Neuron (in vitro differentiated cells): Measurements from ENCODE around the gene ZNF649.
"Not testable (repeated sequence)": the region's sequence is repeated elsewhere in the genome, so short reads cannot be mapped to it uniquely, and the experiment has no call there.

Experiments used
- H2AFZ ChIP-seq: one replicate; pipeline ENCODE4 v1.6.1; 2013; ENCODE audit warnings: low read depth, mild to moderate bottlenecking, inconsistent platforms, low read length, moderate library complexity
- H3K27me3 ChIP-seq: one replicate; pipeline ENCODE4 v1.6.1; 2013; ENCODE audit warnings: low read length; ENCODE audit not compliant: insufficient read depth
- H3K36me3 ChIP-seq: one replicate; pipeline ENCODE4 v1.6.1; 2013; ENCODE audit warnings: low read length; ENCODE audit not compliant: insufficient read depth
- H3K4me1 ChIP-seq: one replicate; pipeline ENCODE4 v1.6.1; 2013; ENCODE audit warnings: low read length; ENCODE audit not compliant: insufficient read depth
- H3K4me3 ChIP-seq: 2 replicates; pipeline ENCODE4 v1.5.1; 2013; ENCODE audit warnings: mild to moderate bottlenecking, low read length, moderate library complexity
- H3K9me3 ChIP-seq: one replicate; pipeline ENCODE4 v1.6.1; 2013; ENCODE audit warnings: low read length

The ZNF649 gene

DNA sequence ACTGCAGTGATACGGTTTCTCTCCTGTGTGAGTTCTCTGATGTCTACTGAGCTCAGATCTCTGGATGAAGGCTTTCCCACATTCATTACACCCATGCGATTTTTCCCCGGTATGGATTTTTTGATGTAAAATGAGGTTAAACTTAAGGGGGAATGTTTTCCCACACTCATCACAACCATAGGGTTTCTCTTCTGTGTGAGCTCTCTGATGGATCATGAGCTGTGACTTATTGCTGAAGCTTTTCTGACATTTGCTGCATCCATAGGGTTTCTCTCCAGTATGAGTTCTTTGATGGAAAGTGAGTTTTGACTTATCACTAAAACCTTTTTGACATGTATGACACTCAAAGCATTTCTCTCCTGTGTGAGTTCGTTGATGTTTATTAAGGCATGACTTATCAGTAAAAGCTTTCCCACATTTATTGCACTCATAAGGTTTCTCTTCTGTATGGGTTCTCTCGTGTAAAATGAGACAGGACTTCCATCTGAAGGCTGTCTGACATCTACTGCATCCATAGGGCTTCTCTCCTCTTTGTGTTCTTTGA, 10.6 kb upstream of the ZNF649 start:
- Histone ChIP-seq H3K27me3 (no peaks in the 10 kb centered on the region), H3K4me1 (no peaks in the 10 kb centered on the region), H2AFZ (no peak overlapping the region), H3K4me3 (no peak overlapping the region), H3K9me3 (peaks cover 22% of the 10 kb centered on the region), H3K36me3 (no peaks in the 10 kb centered on the region)

DNA sequence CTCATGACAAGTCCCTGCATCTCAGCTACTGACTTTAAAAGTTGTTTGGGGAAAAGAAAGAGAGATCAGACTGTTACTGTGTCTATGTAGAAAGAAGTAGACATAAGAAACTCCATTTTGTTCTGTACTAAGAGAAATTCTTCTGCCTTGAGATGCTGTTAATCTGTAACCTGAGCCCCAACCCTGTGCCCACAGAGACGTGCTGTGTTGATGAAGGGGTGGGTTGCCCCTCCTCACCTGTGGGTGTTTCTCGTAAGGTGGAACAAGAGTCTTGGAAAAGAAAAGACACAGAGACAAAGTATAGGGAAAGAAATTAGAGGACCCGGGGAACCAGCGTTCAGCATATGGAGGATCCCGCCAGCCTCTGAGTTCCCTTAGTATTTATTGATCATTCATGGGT, 3.2 kb upstream of the ZNF649 start:
- H3K36me3 ChIP-seq, H3K4me1 ChIP-seq, H3K27me3 ChIP-seq, H3K4me3 ChIP-seq, H2AFZ ChIP-seq: not testable (repeated sequence)
- peaks cover 13% of the 10 kb centered on the region for H3K9me3 ChIP-seq

DNA sequence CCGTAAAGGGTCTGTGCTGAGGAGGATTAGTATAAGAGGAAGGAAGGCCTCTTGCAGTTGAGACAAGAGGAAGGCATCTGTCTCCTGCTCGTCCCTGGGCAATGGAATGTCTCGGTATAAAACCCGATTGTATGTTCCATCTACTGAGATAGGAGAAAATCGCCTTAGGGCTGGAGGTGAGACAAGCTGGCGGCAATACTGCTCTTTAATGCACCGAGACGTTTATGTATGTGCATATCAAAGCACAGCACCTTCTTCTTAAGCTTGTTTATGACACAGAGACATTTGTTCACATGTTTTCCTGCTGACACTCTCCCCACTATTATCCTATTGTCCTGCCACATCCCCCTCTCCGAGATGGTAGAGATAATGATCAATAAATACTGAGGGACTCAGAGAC, 1.3 kb upstream of the ZNF649 start:
- not testable (repeated sequence) for H2AFZ ChIP-seq, H3K4me1 ChIP-seq, H3K27me3 ChIP-seq, H3K4me3 ChIP-seq
- Histone ChIP-seq H3K9me3 (peaks cover 25% of the 10 kb centered on the region), H3K36me3 (peaks cover 13% of the 10 kb centered on the region)

DNA sequence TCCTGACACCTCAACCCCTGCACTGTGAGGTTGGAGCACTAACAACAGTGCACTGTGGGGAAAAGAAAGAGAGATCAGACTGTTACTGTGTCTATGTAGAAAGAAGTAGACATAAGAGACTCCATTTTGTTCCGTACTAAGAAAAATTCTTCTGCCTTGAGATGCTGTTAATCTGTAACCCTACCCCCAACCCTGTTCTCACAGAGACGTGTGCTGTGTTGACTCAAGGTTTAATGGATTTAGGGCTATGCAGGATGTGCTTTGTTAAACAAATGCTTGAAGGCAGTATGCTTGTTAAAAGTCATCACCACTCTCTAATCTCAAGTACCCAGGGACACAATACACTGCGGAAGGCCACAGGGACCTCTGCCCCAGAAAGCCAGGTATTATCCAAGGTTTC, 822 bp upstream of the ZNF649 start:
- H3K9me3 ChIP-seq, result peaks cover 29% of the 10 kb centered on the region
- H3K36me3 ChIP-seq, result peaks cover 17% of the 10 kb centered on the region
- H3K27me3 ChIP-seq, H3K4me3 ChIP-seq, H3K4me1 ChIP-seq: not testable (repeated sequence)
- H2AFZ ChIP-seq, result peak overlapping the region; percentile 64

DNA sequence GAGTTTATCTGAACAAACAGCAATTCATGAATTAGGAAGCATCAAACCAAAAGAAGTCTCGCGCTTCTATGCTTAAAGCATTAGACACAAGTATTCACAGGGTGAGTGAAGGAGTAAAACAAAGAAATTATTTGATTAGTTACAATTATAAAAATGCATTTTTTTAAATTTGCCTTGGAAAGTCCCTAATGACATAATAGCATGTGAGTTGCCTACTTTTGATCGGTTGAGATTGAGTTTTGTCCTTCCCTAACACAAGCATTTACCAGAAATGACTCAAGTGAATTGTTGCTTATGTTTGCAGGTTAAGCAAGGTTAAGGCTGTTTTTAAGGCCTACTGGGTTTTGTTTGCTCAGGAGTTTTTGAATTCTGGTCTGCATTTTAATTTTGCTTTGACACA, 389 bp upstream of the ZNF649 start:
- no peaks in the 10 kb centered on the region for H3K27me3 ChIP-seq
- H3K4me1 ChIP-seq, result peaks cover 9% of the 10 kb centered on the region
- peaks cover 34% of the 10 kb centered on the region for H3K9me3 ChIP-seq
- H3K4me3 ChIP-seq, result peak overlapping the region; percentile 81
- peaks cover 22% of the 10 kb centered on the region for H3K36me3 ChIP-seq
- peak overlapping the region; percentile 64 for H2AFZ ChIP-seq

DNA sequence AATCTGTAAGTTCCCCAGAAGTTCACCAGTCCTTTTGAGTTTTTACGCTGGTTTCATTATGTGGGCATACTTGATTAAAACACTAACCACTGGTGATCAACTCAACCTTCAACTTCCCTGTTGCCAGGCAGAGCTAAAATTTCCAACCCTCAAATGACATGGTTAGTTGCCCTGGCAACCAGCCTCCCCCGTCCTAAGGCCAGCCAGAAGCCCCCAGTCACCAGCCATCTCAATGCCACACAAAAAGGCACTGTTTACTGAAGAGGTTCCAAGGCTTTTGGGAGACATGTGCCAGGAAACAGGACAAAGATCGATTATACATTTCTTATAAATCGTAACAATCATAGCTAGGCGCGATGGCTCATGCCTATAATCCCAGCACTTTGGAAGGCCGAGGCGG, 1.6 kb downstream of the ZNF649 start:
- H2AFZ ChIP-seq, result no peak overlapping the region
- H3K36me3 ChIP-seq, result peaks cover 42% of the 10 kb centered on the region
- peaks cover 9% of the 10 kb centered on the region for H3K4me1 ChIP-seq
- peaks cover 50% of the 10 kb centered on the region for H3K9me3 ChIP-seq
- peak overlapping the region; percentile 81 for H3K4me3 ChIP-seq
- H3K27me3 ChIP-seq, result no peaks in the 10 kb centered on the region

DNA sequence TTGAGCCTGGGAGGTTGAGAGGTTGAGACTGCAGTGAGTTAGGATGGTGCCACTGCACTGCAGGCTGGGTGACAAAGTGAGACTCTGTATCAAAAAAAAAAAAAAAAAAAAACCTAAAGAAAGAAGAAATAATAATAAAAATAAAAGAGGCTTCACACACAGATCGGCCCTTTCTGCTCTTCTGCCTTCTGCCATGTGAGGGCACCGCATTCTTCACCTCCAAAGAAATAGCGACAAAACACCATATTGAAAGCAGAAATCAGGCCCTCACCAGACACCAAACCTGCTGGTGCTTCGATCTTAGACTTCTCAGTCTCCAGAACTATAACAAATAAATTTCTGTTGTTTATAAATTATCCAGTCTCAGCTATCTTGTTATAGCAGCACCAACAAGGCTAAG, 3.0 kb downstream of the ZNF649 start:
- Histone ChIP-seq H3K4me3 (no peak overlapping the region), H3K9me3 (peaks cover 58% of the 10 kb centered on the region), H3K4me1 (peaks cover 9% of the 10 kb centered on the region), H3K36me3 (peaks cover 55% of the 10 kb centered on the region), H2AFZ (no peak overlapping the region), H3K27me3 (no peaks in the 10 kb centered on the region)

DNA sequence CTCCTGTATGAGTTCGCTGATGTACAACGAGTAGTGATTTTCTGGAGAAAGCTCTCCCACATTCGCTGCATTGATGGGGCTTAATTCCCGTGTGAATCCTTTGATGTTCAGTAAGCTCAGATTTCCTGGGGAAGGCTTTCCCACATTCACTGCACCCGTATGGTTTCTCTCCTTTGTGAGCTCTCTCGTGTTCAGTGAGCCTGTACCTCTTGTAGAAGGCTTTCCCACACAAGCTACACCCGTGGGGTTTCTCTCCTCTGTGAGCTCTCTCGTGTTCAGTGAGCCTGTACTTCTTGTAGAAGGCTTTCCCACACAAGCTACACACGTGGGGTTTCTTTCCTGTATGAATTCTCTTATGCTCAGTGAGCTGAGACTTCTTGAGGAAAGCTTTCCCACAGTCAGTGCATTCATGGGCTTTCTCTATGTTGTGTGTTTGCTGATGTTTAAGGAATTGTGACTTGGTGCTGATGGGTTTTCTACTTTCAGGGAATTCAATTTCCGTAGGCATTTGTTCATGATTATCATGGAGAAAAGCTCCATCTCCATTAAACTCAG, 13.5 kb downstream of the ZNF649 start:
- Histone ChIP-seq H3K36me3 (peaks cover 65% of the 10 kb centered on the region), H3K9me3 (peaks cover 52% of the 10 kb centered on the region), H3K4me1 (peaks cover 3% of the 10 kb centered on the region), H2AFZ (no peak overlapping the region), H3K27me3 (no peaks in the 10 kb centered on the region), H3K4me3 (no peak overlapping the region)

DNA sequence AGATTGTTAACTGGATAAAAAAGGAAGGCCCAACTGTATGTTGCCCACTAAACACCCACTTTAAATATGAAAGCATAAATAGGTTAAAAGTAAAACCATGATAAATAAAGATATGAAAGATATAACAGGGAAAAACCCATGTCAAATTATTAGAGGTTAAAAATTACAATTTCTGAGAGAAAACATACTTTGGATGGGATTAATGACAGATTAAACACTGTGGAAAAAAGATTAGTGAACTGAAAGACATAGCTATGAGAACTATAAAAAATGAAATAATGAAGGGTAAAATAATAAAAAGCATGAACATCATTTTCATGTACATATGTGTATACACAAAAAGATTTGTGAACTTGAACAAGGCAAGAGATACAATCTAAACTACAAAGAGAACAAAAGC, 14.9 kb downstream of the ZNF649 start:
- Histone ChIP-seq H2AFZ (no peak overlapping the region), H3K4me3 (no peak overlapping the region), H3K4me1 (peaks cover 3% of the 10 kb centered on the region), H3K27me3 (no peaks in the 10 kb centered on the region), H3K36me3 (peaks cover 53% of the 10 kb centered on the region), H3K9me3 (peaks cover 44% of the 10 kb centered on the region)

DNA sequence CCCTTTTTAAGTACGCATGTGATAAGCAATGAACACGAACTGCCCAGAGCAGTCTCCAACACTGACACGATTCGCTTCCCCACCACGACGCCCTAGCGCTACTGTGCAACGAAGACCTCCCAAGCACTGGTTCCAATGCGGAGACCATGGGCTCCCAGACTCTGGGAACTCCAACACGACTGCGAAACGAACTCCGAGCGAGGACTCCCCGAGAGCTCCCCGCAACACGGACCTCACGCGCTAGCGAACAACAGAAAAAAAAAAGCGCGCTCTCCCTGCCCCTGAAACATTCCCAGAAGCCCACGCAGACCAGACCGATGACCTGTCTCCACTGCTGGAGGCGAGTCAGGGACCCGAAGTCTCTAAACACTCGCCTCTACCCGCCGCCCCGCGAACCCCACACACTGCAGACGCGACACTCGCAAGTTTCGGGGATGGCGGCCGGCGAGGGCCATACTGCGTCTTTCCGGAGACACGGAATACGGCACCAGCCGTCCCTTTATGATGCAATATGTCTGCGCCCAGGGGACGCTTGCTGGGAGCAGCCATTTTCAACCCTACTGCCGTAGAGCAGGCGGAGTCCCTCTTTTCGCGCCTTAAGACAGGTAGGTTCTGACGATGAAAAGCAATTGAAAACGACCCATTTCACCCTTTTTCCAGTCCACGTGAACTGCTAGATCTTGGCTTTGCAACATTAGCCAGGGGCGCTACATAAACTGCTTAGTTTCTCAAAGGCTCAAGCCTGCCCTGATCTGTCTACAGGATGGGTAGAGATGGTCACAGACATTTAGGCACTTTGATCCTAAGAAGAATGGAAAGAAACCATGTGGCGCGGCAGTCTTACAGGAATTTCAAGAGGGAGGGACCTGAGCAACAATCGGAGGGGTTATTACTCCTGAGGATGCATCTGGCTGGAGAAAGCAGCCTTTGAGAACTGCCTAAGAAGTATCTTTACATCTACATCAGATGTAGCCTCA, 17.0 kb downstream of the ZNF649 start, which contains the start of gene ZNF577:
Gene ZNF577 (minus strand): TSS at position 430 of the 977 bp plus-strand sequence. CDS start 7,569 bp downstream, outside the sequence.
- H3K4me1 ChIP-seq, result peaks cover 3% of the 10 kb centered on the region
- H3K9me3 ChIP-seq, result peaks cover 27% of the 10 kb centered on the region
- peaks cover 32% of the 10 kb centered on the region for H3K36me3 ChIP-seq
- peak within 1 kb of the TSS; percentile 54 for H2AFZ ChIP-seq
- peak within 1 kb of the TSS; percentile 73 for H3K4me3 ChIP-seq
- no peaks in the 10 kb centered on the region for H3K27me3 ChIP-seq

DNA sequence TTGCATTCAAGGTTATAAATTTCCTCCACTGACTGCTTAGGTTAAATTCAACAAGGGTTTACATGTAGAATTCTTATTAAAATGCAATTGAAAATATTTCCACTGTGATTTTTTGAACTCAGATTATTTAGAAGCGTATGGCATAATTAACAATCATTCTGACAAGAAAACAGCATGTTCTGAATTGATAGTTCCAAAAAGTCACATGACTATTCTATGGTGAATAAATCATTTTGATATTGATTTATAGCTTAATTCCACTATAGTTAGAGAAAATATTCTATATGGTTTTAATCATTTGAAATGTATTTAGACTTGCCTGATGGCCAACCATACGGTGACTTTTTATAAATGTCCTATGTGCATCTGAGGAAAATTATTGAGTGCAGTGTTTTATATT, 20.1 kb downstream of the ZNF649 start:
- H3K4me3 ChIP-seq, result no peak overlapping the region
- peaks cover 31% of the 10 kb centered on the region for H3K9me3 ChIP-seq
- peaks cover 20% of the 10 kb centered on the region for H3K36me3 ChIP-seq
- no peak overlapping the region for H2AFZ ChIP-seq
- no peaks in the 10 kb centered on the region for H3K27me3 ChIP-seq
- H3K4me1 ChIP-seq, result peaks cover 3% of the 10 kb centered on the region

DNA sequence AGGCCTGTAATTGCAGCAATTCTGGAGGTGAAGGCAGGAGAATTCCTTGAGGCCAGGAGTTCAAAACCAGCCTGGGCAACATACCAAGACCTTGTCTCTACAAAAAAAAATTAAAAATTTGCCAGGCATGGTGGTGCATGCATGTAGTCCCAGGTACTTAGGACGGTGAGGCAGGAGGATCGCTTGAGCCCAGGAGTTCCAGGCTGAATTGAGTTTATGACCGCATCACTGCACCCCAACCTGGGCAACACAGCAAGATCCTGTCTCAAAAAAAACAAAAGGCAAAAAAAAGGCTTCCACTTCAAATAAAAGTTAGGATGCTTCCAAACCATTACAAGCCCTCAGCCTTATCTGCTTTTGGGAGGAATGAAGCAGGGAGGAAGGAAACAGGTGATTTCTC, 22.3 kb downstream of the ZNF649 start:
- H3K4me1 ChIP-seq, result peaks cover 3% of the 10 kb centered on the region
- no peak overlapping the region for H3K4me3 ChIP-seq
- no peaks in the 10 kb centered on the region for H3K27me3 ChIP-seq
- peaks cover 22% of the 10 kb centered on the region for H3K36me3 ChIP-seq
- no peak overlapping the region for H2AFZ ChIP-seq
- peaks cover 34% of the 10 kb centered on the region for H3K9me3 ChIP-seq

DNA sequence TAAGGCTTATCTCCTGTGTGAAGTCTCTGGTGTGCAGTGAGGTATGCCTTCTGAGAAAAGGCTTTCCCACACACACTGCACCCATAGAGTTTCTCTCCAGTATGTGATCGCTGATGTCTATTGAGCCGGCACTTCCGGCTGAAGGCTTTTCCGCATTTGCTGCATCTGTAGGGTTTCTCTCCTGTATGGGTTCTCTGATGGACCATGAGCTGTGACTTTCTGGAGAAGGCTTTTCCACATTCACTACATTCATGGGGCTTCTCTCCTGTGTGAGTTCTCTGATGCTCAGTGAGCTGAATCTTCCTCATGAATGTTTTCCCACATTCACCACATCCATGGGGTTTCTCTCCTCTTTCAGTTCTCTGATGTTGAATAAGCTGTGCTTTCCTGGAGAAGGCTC, 31.7 kb downstream of the ZNF649 start:
- H3K4me3 ChIP-seq, result no peak overlapping the region
- peaks cover 71% of the 10 kb centered on the region for H3K36me3 ChIP-seq
- H3K9me3 ChIP-seq, result peaks cover 79% of the 10 kb centered on the region
- H3K4me1 ChIP-seq, result no peaks in the 10 kb centered on the region
- H3K27me3 ChIP-seq, result no peaks in the 10 kb centered on the region
- H2AFZ ChIP-seq, result no peak overlapping the region
